Parathyroid adenoma (tissue), 2 donors: Measurements from ENCODE around the gene SMG6.

Experiments used
- H2AFZ ChIP-seq: fragments of 300-600 bp; sonication (generic); one replicate; pipeline ENCODE4 v1.7.0; 2017; ENCODE audit warnings: antibody characterized with exemption, mild to moderate bottlenecking
- H3K27ac ChIP-seq: fragments of 300-600 bp; sonication (generic); one replicate; pipeline ENCODE4 v1.7.0; 2017
- H3K27me3 ChIP-seq: fragments of 300-600 bp; sonication (generic); one replicate; pipeline ENCODE4 v1.7.0; 2017; ENCODE audit warnings: low read length; ENCODE audit not compliant: control insufficient read depth, insufficient read depth
- H3K36me3 ChIP-seq: fragments of 300-600 bp; sonication (generic); one replicate; pipeline ENCODE4 v1.7.0; 2017; ENCODE audit warnings: low read length; ENCODE audit not compliant: control insufficient read depth, insufficient read depth
- H3K4me1 ChIP-seq: fragments of 300-600 bp; sonication (generic); one replicate; pipeline ENCODE4 v1.7.0; 2017; ENCODE audit warnings: control low read depth
- H3K4me2 ChIP-seq: fragments of 300-600 bp; sonication (generic); one replicate; pipeline ENCODE4 v1.7.0; 2017; ENCODE audit warnings: low read length
- H3K4me3 ChIP-seq: fragments of 300-600 bp; sonication (generic); one replicate; pipeline ENCODE4 v1.7.0; 2017; ENCODE audit warnings: low read depth, low read length
- H3K79me2 ChIP-seq: fragments of 300-600 bp; sonication (generic); one replicate; pipeline ENCODE4 v1.7.0; 2017; ENCODE audit warnings: control low read depth
- H3K9ac ChIP-seq: fragments of 300-600 bp; sonication (generic); one replicate; pipeline ENCODE4 v1.7.0; 2017; ENCODE audit warnings: mild to moderate bottlenecking
- H3K9me3 ChIP-seq: fragments of 300-600 bp; sonication (generic); one replicate; pipeline ENCODE4 v1.7.0; 2017; ENCODE audit warnings: low read length; ENCODE audit not compliant: control insufficient read depth
- TF ChIP-seq, protein P1 (sequence below): fragments of 300-600 bp; sonication (generic); IDR thresholded peaks from one replicate; pipeline ENCODE4 v1.7.0; 2017; ENCODE audit warnings: antibody characterized with exemption, mild to moderate bottlenecking
- donor health status: primary hyperparathyroidism.

Gene SMG6

DNA sequence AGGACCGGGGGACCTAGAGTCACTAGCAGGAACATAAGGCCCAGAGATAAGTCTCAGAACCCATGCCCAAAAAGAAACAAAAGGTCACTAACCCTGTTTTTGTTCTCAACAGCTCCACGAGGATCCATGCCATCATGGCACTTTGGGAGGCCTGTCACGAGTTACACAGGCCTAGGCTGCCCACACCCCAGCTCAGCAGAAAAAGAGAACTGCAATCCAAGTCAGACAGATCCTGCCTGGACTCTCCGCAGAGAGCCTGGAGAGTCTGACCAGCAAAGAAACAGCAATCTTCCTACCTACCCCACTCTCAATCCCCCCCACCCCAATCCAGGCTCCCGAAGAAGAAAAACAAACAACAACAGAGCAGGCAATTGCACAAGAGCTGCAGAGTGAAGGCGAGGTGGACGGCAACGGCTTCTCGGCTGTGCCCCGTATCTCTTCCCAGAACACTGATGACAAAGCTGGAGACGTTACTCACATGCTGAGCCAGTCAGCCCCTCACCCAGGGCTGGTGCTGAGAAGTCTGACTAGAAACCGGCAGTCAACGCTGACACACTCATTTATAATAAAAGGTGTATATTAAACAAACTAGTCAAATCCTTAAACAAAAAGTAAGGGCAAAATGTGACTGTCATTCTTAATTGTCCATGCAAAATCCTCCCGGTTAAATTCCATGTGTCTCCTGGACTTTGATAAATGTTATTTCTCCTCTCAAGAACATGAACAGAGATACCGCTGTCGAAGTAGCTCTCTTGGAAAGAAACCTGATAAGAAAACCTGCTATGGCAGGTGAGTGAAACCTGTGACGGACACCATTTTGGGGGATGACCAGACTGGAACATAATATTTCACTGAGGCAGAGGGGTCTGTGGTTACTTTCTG lies 89.3 kb downstream of the SMG6 start:
- Histone ChIP-seq H3K27me3 (no peaks in the 10 kb centered on the region), H3K9ac (no peak overlapping the region), H3K4me2 (no peak overlapping the region), H3K79me2 (peaks cover 5% of the 10 kb centered on the region), H2AFZ (no peak overlapping the region), H3K4me1 (no peaks in the 10 kb centered on the region), H3K36me3 (no peaks in the 10 kb centered on the region), H3K27ac (peak overlapping the region; percentile 34), H3K9me3 (no peaks in the 10 kb centered on the region), H3K4me3 (no peak overlapping the region)
- TF ChIP-seq, protein P1, sequence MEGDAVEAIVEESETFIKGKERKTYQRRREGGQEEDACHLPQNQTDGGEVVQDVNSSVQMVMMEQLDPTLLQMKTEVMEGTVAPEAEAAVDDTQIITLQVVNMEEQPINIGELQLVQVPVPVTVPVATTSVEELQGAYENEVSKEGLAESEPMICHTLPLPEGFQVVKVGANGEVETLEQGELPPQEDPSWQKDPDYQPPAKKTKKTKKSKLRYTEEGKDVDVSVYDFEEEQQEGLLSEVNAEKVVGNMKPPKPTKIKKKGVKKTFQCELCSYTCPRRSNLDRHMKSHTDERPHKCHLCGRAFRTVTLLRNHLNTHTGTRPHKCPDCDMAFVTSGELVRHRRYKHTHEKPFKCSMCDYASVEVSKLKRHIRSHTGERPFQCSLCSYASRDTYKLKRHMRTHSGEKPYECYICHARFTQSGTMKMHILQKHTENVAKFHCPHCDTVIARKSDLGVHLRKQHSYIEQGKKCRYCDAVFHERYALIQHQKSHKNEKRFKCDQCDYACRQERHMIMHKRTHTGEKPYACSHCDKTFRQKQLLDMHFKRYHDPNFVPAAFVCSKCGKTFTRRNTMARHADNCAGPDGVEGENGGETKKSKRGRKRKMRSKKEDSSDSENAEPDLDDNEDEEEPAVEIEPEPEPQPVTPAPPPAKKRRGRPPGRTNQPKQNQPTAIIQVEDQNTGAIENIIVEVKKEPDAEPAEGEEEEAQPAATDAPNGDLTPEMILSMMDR: no peak

DNA sequence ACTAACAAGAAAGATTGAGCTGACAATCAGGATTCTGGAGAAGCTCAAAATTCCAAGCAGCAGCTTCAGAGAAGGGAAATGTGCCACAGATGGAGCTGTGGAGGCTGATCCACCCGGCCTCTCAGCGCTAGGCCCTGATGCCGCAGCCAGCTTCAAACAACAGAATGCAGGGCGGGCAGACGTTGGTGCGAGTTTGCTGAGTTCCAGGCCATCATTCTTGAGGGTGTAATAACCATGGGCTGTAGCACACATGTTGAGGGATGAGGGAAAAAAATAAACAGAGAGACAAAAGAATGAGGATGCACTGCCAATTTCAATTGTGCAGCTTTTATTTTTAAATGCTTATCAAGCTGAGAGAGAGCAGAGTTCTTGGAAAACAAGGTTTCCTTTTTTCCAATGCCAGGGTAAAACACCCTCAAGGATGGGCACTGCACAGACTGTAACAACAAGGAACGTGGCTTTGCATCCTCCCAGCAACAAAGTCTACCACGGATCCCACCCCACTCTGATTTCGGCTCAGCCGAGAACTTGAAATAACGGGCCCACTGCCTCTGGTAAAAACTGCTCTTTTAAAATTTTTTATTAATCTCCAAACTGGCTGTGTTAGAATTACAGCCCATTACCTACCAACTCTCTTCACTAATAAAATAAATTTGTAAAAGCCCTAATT lies 90.2 kb downstream of the SMG6 start:
- no peaks in the 10 kb centered on the region for H3K36me3 ChIP-seq
- H2AFZ ChIP-seq: no peak overlapping the region
- H3K9me3 ChIP-seq: no peaks in the 10 kb centered on the region
- no peak overlapping the region for H3K4me3 ChIP-seq
- no peak overlapping the region for H3K4me2 ChIP-seq
- TF ChIP-seq, protein P1: no peak
- H3K9ac ChIP-seq: no peak overlapping the region
- H3K27ac ChIP-seq: no peak overlapping the region
- H3K79me2 ChIP-seq: peaks cover 2% of the 10 kb centered on the region
- H3K4me1 ChIP-seq: no peaks in the 10 kb centered on the region
- no peaks in the 10 kb centered on the region for H3K27me3 ChIP-seq

DNA sequence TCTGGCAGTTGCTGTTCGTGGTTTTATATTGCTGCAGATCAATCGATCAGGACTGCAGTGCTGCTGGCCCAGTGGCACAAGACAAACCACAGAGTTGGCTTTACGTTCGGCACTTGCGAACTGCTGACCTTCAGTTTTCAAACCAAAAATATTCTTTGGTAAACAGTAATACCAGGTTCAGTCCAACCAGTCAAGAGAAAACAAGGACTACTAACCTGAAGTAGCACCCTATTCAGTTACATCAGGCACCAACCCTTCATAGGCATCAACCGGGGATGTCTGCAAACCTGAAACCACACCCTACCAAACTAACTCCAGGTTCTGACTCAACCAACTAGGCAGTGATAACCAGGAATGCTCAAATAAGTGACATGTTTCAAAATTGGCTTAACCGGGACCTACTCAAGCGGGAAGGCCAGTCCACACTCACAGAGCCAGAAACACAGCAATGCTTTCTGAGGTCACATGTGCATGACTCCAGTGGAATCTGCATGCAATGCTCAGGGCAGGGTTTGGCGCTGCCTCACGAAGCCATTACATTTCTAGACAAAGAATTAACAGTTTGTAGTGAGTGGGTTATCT lies 91.1 kb downstream of the SMG6 start:
- Histone ChIP-seq H3K27me3 (no peaks in the 10 kb centered on the region), H3K9ac (no peak overlapping the region), H3K4me1 (no peaks in the 10 kb centered on the region), H3K36me3 (no peaks in the 10 kb centered on the region), H3K9me3 (no peaks in the 10 kb centered on the region), H2AFZ (no peak overlapping the region), H3K4me2 (no peak overlapping the region), H3K79me2 (peaks cover 5% of the 10 kb centered on the region), H3K27ac (no peak overlapping the region), H3K4me3 (no peak overlapping the region)
- TF ChIP-seq, protein P1: no peak

DNA sequence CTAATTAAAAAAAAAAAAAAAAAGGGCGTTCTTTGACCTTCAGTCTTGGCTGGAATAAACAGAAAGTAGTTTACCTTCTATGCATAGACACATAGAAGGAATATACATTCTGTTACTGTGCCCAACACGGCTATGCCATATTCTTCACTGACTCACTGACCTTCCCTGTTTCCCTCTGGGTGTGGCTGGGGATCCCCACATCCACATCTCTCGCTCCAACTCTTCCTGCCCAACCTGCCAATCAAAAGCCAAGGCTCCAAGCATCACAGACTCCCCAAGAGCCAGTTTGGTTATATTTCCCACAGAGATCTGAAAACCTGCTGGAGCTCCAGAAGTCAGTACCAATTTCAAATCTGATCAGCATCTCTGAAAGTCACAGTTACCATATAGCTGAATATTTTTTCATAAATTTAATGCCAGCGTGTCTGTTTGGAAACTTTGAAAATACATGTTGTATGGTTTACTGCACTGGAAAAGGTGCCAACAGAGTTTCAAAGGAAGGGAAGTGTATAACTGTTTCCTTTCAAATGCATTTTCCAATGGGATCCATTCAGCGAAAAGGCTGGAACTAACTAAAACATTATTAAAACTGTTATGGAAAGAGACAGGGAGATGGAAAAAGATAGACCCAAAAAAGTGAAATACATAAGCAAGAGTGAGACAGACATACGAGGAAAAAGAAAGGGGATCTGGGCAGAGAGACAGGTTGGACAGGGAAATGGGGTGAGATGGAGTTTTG lies 91.8 kb downstream of the SMG6 start:
- TF ChIP-seq, protein P1: no peak
- Histone ChIP-seq H3K79me2 (peaks cover 5% of the 10 kb centered on the region), H3K36me3 (no peaks in the 10 kb centered on the region), H3K27me3 (no peaks in the 10 kb centered on the region), H3K9me3 (no peaks in the 10 kb centered on the region), H3K4me2 (no peak overlapping the region), H3K27ac (no peak overlapping the region), H2AFZ (no peak overlapping the region), H3K9ac (no peak overlapping the region), H3K4me3 (no peak overlapping the region), H3K4me1 (no peaks in the 10 kb centered on the region)
